Ovary (tissue), 3 donors: ENCODE measurements around the gene ITPR1.

Experiments used
- CTCF ChIP-seq, 3 donors: fragments of 450-650 bp in 2 of 3; fragments of 200-600 bp in 1 of 3; IDR thresholded peaks; one replicate each; pipeline versions ENCODE4 v1.5.1 to v1.8.0; 2016 to 2022; ENCODE audit warnings: antibody characterized with exemption in 3 of 3, mild to moderate bottlenecking in 1 of 3
- POLR2A ChIP-seq: fragments of 450-650 bp; IDR thresholded peaks from one replicate; pipeline ENCODE4 v1.6.1; 2017; ENCODE audit warnings: antibody characterized with exemption, mild to moderate bottlenecking, moderate library complexity
- donor health status: DM: no; HTN: no; CAD: no.

GRCh38 chr3:4748127-4748526, 255.0 kb downstream of the ITPR1 start:
- no peak for TF ChIP-seq CTCF (IDR thresholded peaks at IDR 0.05)
- no peak for TF ChIP-seq POLR2A
